NT2/D1 (cell line): ENCODE measurements around the gene PLXNC1.
"Not testable (repeated sequence)": the region's sequence is repeated elsewhere in the genome, so short reads cannot be mapped to it uniquely, and the experiment has no call there.

Experiments used
- DNase-seq: peaks from one replicate; pipeline ENCODE4 v3.0.0-alpha.2; 2011; ENCODE audit warnings: low read depth, low spot score
- H3K27me3 ChIP-seq: 2 replicates; pipeline ENCODE4 v1.6.0; 2011; ENCODE audit warnings: mild to moderate bottlenecking; ENCODE audit not compliant: insufficient read length, insufficient read depth
- H3K36me3 ChIP-seq: 2 replicates; pipeline ENCODE4 v1.6.1; 2011; ENCODE audit warnings: mild to moderate bottlenecking, low read length, mixed read lengths; ENCODE audit not compliant: insufficient read depth, insufficient read length
- H3K4me1 ChIP-seq: 2 replicates; pipeline ENCODE4 v1.5.1; 2011; ENCODE audit not compliant: insufficient read depth, insufficient read length
- H3K4me3 ChIP-seq: 2 replicates; pipeline ENCODE4 v1.5.1; 2011; ENCODE audit warnings: low read depth; ENCODE audit not compliant: insufficient read length
- H3K9ac ChIP-seq: 2 replicates; pipeline ENCODE4 v1.6.0; 2011; ENCODE audit warnings: low read depth; ENCODE audit not compliant: insufficient read length
- H3K9me3 ChIP-seq: 2 replicates; pipeline ENCODE4 v1.5.1; 2011; ENCODE audit warnings: mild to moderate bottlenecking, low read length; ENCODE audit not compliant: insufficient read depth
- SUZ12 ChIP-seq: IDR thresholded peaks from 2 replicates; pipeline ENCODE4 v1.6.1; 2011; ENCODE audit not compliant: insufficient read length, insufficient read depth; ENCODE audit errors: extremely low read depth
- YY1 ChIP-seq: IDR thresholded peaks from 2 replicates; pipeline ENCODE4 v1.6.1; 2011; ENCODE audit not compliant: insufficient read length, insufficient read depth
- ZNF274 ChIP-seq: IDR thresholded peaks from 2 replicates; pipeline ENCODE4 v1.6.1; 2011; ENCODE audit warnings: mild to moderate bottlenecking, low read depth, low read length

The PLXNC1 gene

GRCh38 chr12:94309373-94309772 is 161.0 kb downstream of the PLXNC1 start:
- Histone ChIP-seq H3K9ac (no peak overlapping the region), H3K36me3 (peaks cover 37% of the 10 kb centered on the region), H3K9me3 (no peaks in the 10 kb centered on the region), H3K4me1 (peaks cover 3% of the 10 kb centered on the region), H3K4me3 (no peak overlapping the region), H3K27me3 (no peaks in the 10 kb centered on the region)
- no peak for TF ChIP-seq YY1
- no peak for TF ChIP-seq ZNF274
- no peak for TF ChIP-seq SUZ12
- no peak for DNase-seq

DNA sequence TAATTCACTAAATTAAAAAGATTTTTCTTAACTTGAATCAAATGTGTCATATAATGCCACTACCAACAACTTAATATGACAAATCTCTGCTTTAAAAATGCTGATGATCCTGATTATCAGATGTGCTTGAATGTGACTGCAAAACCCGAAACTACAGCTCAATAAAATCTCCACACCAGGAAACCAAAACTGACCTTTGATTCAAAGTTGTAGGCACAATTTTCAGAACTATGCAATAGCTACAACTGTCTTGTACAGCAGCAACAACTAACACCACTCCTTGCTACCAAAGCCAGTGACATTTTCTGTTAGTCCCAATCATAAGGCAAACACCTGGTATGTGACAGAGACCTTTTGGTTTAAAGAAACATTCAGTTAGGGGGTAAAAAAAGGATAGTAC is 164.0 kb downstream of the PLXNC1 start:
- no peak overlapping the region for H3K4me3 ChIP-seq

GRCh38 chr12:94316600-94316999 is 168.2 kb downstream of the PLXNC1 start:
- H3K9ac ChIP-seq, H3K4me1 ChIP-seq, H3K4me3 ChIP-seq, H3K27me3 ChIP-seq, DNase-seq: not testable (repeated sequence)
- H3K9me3 ChIP-seq, result peaks cover 24% of the 10 kb centered on the region
- H3K36me3 ChIP-seq, result peaks cover 14% of the 10 kb centered on the region

More for the DNA sequence above, 164.0 kb downstream of the PLXNC1 start:
- H3K9ac ChIP-seq, result no peak overlapping the region
- H3K36me3 ChIP-seq, result peaks cover 28% of the 10 kb centered on the region
- no peak for DNase-seq
- H3K9me3 ChIP-seq, result no peaks in the 10 kb centered on the region
- no peaks in the 10 kb centered on the region for H3K27me3 ChIP-seq
- TF ChIP-seq ZNF274 (no peak), YY1 (no peak), SUZ12 (no peak)
- no peaks in the 10 kb centered on the region for H3K4me1 ChIP-seq

- H3K4me1 ChIP-seq, result no peaks in the 10 kb centered on the region
- peaks cover 25% of the 10 kb centered on the region for H3K36me3 ChIP-seq
- no peak overlapping the region for H3K4me3 ChIP-seq
- H3K27me3 ChIP-seq, result no peaks in the 10 kb centered on the region
- no peak for DNase-seq
- H3K9me3 ChIP-seq, result peaks cover 40% of the 10 kb centered on the region
- TF ChIP-seq YY1 (no peak), SUZ12 (no peak), ZNF274 (no peak)
- H3K9ac ChIP-seq, result no peak overlapping the region
Measured at GRCh38 chr12:94318181-94318580, 169.8 kb downstream of the PLXNC1 start.

DNA sequence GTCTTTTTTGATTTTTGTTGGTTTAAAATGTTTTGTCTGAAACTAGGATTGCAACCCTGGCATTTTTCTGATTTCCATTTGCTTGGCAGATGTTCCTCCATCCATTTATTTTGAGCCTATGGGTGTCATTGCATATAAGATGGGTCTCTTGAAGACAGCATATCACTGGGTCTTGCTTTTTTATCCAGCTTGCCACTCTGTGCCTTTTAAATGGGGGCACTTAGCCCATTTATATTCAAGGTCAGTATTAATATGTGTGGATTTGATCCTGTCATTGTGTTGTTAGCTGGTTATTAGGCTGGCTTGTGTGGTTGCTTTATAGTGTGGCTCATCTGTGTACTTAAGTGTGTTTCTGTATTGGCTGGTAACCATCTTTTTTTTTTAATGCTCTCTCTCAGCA is 171.7 kb downstream of the PLXNC1 start:
- peaks cover 29% of the 10 kb centered on the region for H3K36me3 ChIP-seq
- DNase-seq, result no peak
- H3K9ac ChIP-seq, result no peak overlapping the region
- H3K4me3 ChIP-seq, result no peak overlapping the region
- peaks cover 41% of the 10 kb centered on the region for H3K9me3 ChIP-seq
- TF ChIP-seq YY1 (no peak), ZNF274 (no peak), SUZ12 (no peak)
- H3K27me3 ChIP-seq, result no peaks in the 10 kb centered on the region
- H3K4me1 ChIP-seq, result no peaks in the 10 kb centered on the region

- Histone ChIP-seq H3K4me1 (no peaks in the 10 kb centered on the region), H3K9ac (no peak overlapping the region), H3K36me3 (peaks cover 37% of the 10 kb centered on the region), H3K9me3 (peaks cover 41% of the 10 kb centered on the region), H3K27me3 (no peaks in the 10 kb centered on the region), H3K4me3 (no peak overlapping the region)
- no peak for DNase-seq
- no peak for TF ChIP-seq SUZ12
- no peak for TF ChIP-seq YY1
- TF ChIP-seq ZNF274, result no peak
Measured at GRCh38 chr12:94322346-94322745, 174.0 kb downstream of the PLXNC1 start.

DNA sequence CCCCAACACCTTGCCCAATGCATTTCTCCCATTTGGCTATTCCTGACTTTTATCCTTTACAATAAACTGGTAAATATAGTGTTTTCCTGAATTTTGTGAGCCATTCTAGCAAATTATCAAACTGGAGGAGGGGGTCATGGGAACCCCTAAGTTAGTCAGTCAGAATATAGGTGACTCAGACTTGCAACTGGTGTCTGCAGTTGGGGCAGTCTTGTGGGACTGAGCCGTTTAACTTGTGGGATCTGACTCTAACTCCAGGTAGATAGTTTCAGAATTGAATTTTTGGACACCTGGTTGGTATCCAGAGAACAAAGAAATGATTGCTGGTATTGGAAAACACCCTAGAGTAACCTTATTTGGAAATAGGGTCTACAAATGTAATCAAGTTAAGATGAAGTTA is 177.9 kb downstream of the PLXNC1 start:
- H3K36me3 ChIP-seq, result peaks cover 45% of the 10 kb centered on the region
- H3K27me3 ChIP-seq, result no peaks in the 10 kb centered on the region
- no peak for DNase-seq
- H3K9me3 ChIP-seq, result peaks cover 21% of the 10 kb centered on the region
- no peak overlapping the region for H3K9ac ChIP-seq
- H3K4me1 ChIP-seq, result no peaks in the 10 kb centered on the region
- H3K4me3 ChIP-seq, result no peak overlapping the region
- TF ChIP-seq ZNF274 (no peak), SUZ12 (no peak)

DNA sequence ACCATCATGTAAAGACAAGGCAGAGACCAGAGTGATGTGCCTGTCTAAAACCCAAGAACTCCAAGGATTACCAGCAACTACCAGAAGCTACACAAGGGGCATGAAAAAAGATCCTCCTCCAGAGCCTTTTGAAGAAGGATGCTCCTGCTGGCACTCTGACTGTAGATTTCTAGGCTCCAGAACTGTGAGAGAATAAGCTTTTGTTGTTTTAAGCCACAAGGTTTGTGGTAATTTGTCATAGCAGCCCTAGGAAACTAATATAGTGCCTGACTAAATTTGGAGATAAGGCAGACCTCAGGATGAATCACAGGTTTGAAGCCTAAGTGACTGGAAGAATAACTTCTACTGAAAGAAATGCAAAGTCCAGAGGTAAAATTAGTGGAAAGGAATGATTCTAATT is 178.3 kb downstream of the PLXNC1 start:
- Histone ChIP-seq H3K9me3 (peaks cover 16% of the 10 kb centered on the region; the same call in 1 of the 2 replicates), H3K9ac (no peak overlapping the region), H3K4me1 (no peaks in the 10 kb centered on the region), H3K4me3 (no peak overlapping the region), H3K36me3 (peaks cover 44% of the 10 kb centered on the region), H3K27me3 (no peaks in the 10 kb centered on the region)
- no peak for DNase-seq
- TF ChIP-seq SUZ12, result no peak
- TF ChIP-seq ZNF274, result no peak
- no peak for TF ChIP-seq YY1
